Urothelium cell line (cell line): ENCODE results near the gene MOB2.
A peak's percentile ranks its signal among the peaks of the same experiment; 100 is the strongest.

Source experiments
- DNase-seq: peaks from one replicate; pipeline ENCODE4 v3.0.0; 2011; ENCODE audit warnings: low spot score, mixed read lengths
- FAIRE-seq: peaks from 2 replicates; lab custom pipeline; 2011; peaks lifted over from hg19 to GRCh38; lab: Jason Lieb, UNC

Gene MOB2

GRCh38 chr11:1506981-1507380 is 20.4 kb upstream of the MOB2 start:
- no peak for DNase-seq
- no peak for FAIRE-seq

GRCh38 chr11:1505480-1505879 is 18.9 kb upstream of the MOB2 start:
- no peak for DNase-seq
- FAIRE-seq = no peak

- DNase-seq (no peak), FAIRE-seq (no peak)
These were observed 18.2 kb upstream of the MOB2 start for GRCh38 chr11:1504581-1505290.

GRCh38 chr11:1504138-1504537 is 17.6 kb upstream of the MOB2 start:
- no peak for FAIRE-seq

GRCh38 chr11:1503708-1504104 is 17.1 kb upstream of the MOB2 start:
- no peak for DNase-seq
- no peak for FAIRE-seq

More at GRCh38 chr11:1504138-1504537, 17.6 kb upstream of the MOB2 start:
- DNase-seq = no peak

GRCh38 chr11:1502954-1503707 is 16.6 kb upstream of the MOB2 start:
- no peak for FAIRE-seq
- no peak for DNase-seq

GRCh38 chr11:1502168-1502953 is 15.8 kb upstream of the MOB2 start:
- FAIRE-seq (no peak), DNase-seq (no peak)

GRCh38 chr11:1501421-1502167 is 15.0 kb upstream of the MOB2 start:
- FAIRE-seq (no peak), DNase-seq (no peak)

- DNase-seq (no peak), FAIRE-seq (no peak)
These were observed 14.2 kb upstream of the MOB2 start for GRCh38 chr11:1500466-1501420.

- DNase-seq (no peak), FAIRE-seq (no peak)
These were observed 13.3 kb upstream of the MOB2 start for GRCh38 chr11:1499899-1500298.

- no peak for DNase-seq
- FAIRE-seq = no peak
These were observed 12.8 kb upstream of the MOB2 start for GRCh38 chr11:1499261-1499890.

- DNase-seq (no peak), FAIRE-seq (no peak)
These were observed 11.7 kb upstream of the MOB2 start for GRCh38 chr11:1498262-1498661.

- no peak for FAIRE-seq
- DNase-seq = no peak
These were observed 11.0 kb upstream of the MOB2 start for GRCh38 chr11:1497600-1497999.

- FAIRE-seq (no peak), DNase-seq (no peak)
These were observed 10.1 kb upstream of the MOB2 start for GRCh38 chr11:1496761-1497095.

GRCh38 chr11:1496091-1496760 is 9.6 kb upstream of the MOB2 start:
- DNase-seq (no peak), FAIRE-seq (no peak)

- DNase-seq (no peak), FAIRE-seq (no peak)
These were observed 8.1 kb upstream of the MOB2 start for GRCh38 chr11:1494650-1495049.

GRCh38 chr11:1493650-1494244 is 7.2 kb upstream of the MOB2 start:
- DNase-seq = no peak
- no peak for FAIRE-seq

GRCh38 chr11:1491379-1491778 is 4.8 kb upstream of the MOB2 start:
- DNase-seq (no peak), FAIRE-seq (peak; percentile 92)

GRCh38 chr11:1490651-1491050 is 4.1 kb upstream of the MOB2 start:
- no peak for DNase-seq
- FAIRE-seq = no peak
